ENCODE results near the gene ZDHHC11.

DNA sequence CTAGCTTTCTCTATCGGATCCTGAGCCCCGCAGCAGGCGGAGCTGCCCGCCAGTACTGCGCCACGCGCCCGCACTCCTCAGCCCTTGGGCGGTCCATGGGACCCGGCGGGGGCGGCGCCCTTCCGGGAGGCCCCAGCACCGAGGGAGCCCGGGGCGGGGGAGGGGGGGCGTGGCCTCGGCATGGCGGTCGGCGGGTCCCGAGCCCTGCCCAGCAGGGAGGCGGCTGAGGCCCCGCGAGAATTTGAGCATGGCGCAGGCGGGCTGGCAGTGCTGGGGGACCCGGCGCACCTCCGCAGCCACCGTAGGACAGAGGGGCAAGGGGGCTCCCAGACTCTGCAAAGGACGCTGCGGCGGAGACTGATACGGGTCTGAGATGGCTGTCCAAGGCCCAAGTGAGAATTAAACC, 73.0 kb downstream of the ZDHHC11 start:
- TF ChIP-seq, protein P1, sequence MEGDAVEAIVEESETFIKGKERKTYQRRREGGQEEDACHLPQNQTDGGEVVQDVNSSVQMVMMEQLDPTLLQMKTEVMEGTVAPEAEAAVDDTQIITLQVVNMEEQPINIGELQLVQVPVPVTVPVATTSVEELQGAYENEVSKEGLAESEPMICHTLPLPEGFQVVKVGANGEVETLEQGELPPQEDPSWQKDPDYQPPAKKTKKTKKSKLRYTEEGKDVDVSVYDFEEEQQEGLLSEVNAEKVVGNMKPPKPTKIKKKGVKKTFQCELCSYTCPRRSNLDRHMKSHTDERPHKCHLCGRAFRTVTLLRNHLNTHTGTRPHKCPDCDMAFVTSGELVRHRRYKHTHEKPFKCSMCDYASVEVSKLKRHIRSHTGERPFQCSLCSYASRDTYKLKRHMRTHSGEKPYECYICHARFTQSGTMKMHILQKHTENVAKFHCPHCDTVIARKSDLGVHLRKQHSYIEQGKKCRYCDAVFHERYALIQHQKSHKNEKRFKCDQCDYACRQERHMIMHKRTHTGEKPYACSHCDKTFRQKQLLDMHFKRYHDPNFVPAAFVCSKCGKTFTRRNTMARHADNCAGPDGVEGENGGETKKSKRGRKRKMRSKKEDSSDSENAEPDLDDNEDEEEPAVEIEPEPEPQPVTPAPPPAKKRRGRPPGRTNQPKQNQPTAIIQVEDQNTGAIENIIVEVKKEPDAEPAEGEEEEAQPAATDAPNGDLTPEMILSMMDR (IDR thresholded peaks at IDR 0.05) = no peak
- no peak for TF ChIP-seq POLR2A (IDR thresholded peaks at IDR 0.05)
